MM.1S (cell line): ENCODE results near the gene GPR3.

Experiments
- EZH2 ChIP-seq: fragments of 300-600 bp; sonication (generic); optimal IDR thresholded peaks from 2 replicates; pipeline ENCODE3; 2017; ENCODE audit warnings: low read depth, mild to moderate bottlenecking, antibody characterized with exemption, low read length, mixed read lengths
- EZH2phosphoT487 ChIP-seq: fragments of 300-600 bp; sonication (generic); IDR thresholded peaks from 2 replicates; pipeline ENCODE4 v1.6.1; 2018; ENCODE audit warnings: antibody characterized with exemption, low read length
- TF ChIP-seq, protein P1 (sequence below): fragments of 300-600 bp; sonication (generic); IDR thresholded peaks from 2 replicates; pipeline ENCODE4 v1.5.1; 2016; ENCODE audit warnings: antibody characterized with exemption, low read length, mixed read lengths

DNA sequence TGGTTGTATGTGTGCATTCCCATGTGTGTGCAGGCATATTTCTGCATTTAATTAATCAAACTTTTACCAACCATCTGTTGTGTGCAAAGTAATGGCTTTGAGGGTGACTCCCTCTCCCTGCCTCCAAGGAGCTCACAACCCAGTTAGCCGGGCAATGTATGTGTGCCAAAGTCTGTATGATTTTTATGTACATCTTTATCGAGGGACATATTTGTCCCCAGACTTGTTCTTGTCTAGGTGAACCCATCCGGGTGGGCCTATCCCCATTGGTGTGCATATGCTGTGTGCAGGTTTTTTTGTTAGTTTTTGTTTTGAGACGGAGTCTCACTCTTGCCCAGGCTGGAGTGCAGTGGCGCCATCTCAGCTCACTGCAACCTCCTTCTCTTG lies 48.8 kb upstream of the GPR3 start:
- TF ChIP-seq, protein P1, sequence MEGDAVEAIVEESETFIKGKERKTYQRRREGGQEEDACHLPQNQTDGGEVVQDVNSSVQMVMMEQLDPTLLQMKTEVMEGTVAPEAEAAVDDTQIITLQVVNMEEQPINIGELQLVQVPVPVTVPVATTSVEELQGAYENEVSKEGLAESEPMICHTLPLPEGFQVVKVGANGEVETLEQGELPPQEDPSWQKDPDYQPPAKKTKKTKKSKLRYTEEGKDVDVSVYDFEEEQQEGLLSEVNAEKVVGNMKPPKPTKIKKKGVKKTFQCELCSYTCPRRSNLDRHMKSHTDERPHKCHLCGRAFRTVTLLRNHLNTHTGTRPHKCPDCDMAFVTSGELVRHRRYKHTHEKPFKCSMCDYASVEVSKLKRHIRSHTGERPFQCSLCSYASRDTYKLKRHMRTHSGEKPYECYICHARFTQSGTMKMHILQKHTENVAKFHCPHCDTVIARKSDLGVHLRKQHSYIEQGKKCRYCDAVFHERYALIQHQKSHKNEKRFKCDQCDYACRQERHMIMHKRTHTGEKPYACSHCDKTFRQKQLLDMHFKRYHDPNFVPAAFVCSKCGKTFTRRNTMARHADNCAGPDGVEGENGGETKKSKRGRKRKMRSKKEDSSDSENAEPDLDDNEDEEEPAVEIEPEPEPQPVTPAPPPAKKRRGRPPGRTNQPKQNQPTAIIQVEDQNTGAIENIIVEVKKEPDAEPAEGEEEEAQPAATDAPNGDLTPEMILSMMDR, result no peak
- no peak for TF ChIP-seq EZH2
- no peak for TF ChIP-seq EZH2phosphoT487
